Bronchial epithelial cell (primary cell): ENCODE data around the gene DCHS1. TPM values are rescaled to one million over a fixed set of nuclear protein-coding genes. Genes with fewer than 3 reads are reported as not detected.

Source experiments
- DNase-seq: peaks from one replicate; pipeline ENCODE4 v3.0.0-alpha.2; 2010; ENCODE audit warnings: low read depth
- FAIRE-seq: peaks from 2 replicates; lab custom pipeline; 2011; peaks lifted over from hg19 to GRCh38; lab: Jason Lieb, UNC
- H3K27me3 ChIP-seq: 2 replicates; pipeline ENCODE4 v1.5.1; 2011; ENCODE audit warnings: low read length; ENCODE audit not compliant: control insufficient read depth, insufficient read depth
- H3K36me3 ChIP-seq: 2 replicates; pipeline ENCODE4 v1.5.1; 2011; ENCODE audit warnings: low read length; ENCODE audit not compliant: control insufficient read depth, insufficient read depth
- H3K4me3 ChIP-seq: 2 replicates; pipeline ENCODE4 v1.5.1; 2011; ENCODE audit warnings: mild to moderate bottlenecking, low read depth, low read length, control low read depth
- CTCF ChIP-seq: IDR thresholded peaks from 2 replicates; pipeline ENCODE4 v1.5.1; 2011; ENCODE audit warnings: mild to moderate bottlenecking, moderate library complexity, low read length, control low read depth, inconsistent platforms; ENCODE audit not compliant: insufficient read depth, severe bottlenecking
- total RNA-seq: library from RNA; depleted of rRNA; stranded (reverse); fragments of >200 nt; gene quantifications from 2 replicates; pipeline ENCODE4 v1.2.1, GENCODE V29; 2014

Gene DCHS1
- total RNA-seq, 1 donor from 2014 or later = 0.26 TPM

GRCh38 chr11:6603287-6604080, 52.1 kb downstream of the DCHS1 start, which contains the start of the genes ILK and RRP8:
Gene ILK, plus strand, starts transcription at chr11:6603774. Its CDS starts 498 bp downstream, at chr11:6604272.
Gene RRP8, minus strand, starts transcription at chr11:6603616. Its CDS starts 114 bp downstream, at chr11:6603502.
- no peak for FAIRE-seq
- Histone ChIP-seq H3K36me3 (peaks cover 27% of the 10 kb centered on the region), H3K4me3 (peak within 1 kb of the TSS; percentile 94), H3K27me3 (no peaks in the 10 kb centered on the region)
- DNase-seq = peak; percentile 75
- peak; percentile 24 for TF ChIP-seq CTCF

GRCh38 chr11:6602096-6602940, 53.3 kb downstream of the DCHS1 start:
- H3K36me3 ChIP-seq = peaks cover 20% of the 10 kb centered on the region
- DNase-seq (no peak), FAIRE-seq (no peak)
- H3K4me3 ChIP-seq = peak overlapping the region; percentile 94
- no peak for TF ChIP-seq CTCF
- H3K27me3 ChIP-seq = no peaks in the 10 kb centered on the region

GRCh38 chr11:6601041-6601461, 54.6 kb downstream of the DCHS1 start:
- TF ChIP-seq CTCF = no peak
- H3K36me3 ChIP-seq = peaks cover 20% of the 10 kb centered on the region
- no peak for FAIRE-seq

GRCh38 chr11:6599881-6600390, 55.7 kb downstream of the DCHS1 start:
- Histone ChIP-seq H3K27me3 (no peaks in the 10 kb centered on the region), H3K4me3 (no peak overlapping the region), H3K36me3 (peaks cover 20% of the 10 kb centered on the region)
- DNase-seq = no peak
- no peak for FAIRE-seq
- no peak for TF ChIP-seq CTCF

More at GRCh38 chr11:6601041-6601461, 54.6 kb downstream of the DCHS1 start:
- H3K4me3 ChIP-seq = no peak overlapping the region
- no peak for DNase-seq
- no peaks in the 10 kb centered on the region for H3K27me3 ChIP-seq

- FAIRE-seq = no peak
- Histone ChIP-seq H3K36me3 (peaks cover 20% of the 10 kb centered on the region), H3K4me3 (no peak overlapping the region), H3K27me3 (no peaks in the 10 kb centered on the region)
- DNase-seq = no peak
- no peak for TF ChIP-seq CTCF
Measured at GRCh38 chr11:6599449-6599848, 56.2 kb downstream of the DCHS1 start.
